ENCODE results near the gene CDIP1. TPM values are rescaled to one million over a fixed set of nuclear protein-coding genes. Genes with fewer than 3 reads are reported as not detected.

Gene CDIP1
- total and polyA plus RNA-seq, 2 of the 8 experiments (the other 6 are each of a cell fraction or from before 2014, with no cell fraction given), result 56.6 to 76.3 TPM

- Histone ChIP-seq H4K91ac (replicated peaks; ENCODE audit: insufficient read length, low read length) (no peak overlapping the region), H2BK20ac (ENCODE audit: low read length) (no peak overlapping the region), H3K36me3 (ENCODE audit: control insufficient read depth in 2 of 4, insufficient read depth in 4 of 4, low read length in 3 of 4) (no peaks in the 10 kb centered on the region; a peak in 1 of 8 replicates), H2BK120ac (replicated peaks; ENCODE audit: low read depth, low read length) (no peak overlapping the region), H3K27me3 (replicated peaks in 1 of 4; ENCODE audit: control insufficient read depth in 3 of 4, extremely low read depth in 1 of 4, insufficient read depth in 3 of 4, low read length in 3 of 4) (no peaks in the 10 kb centered on the region), H2BK15ac (ENCODE audit: low read length) (no peak overlapping the region), H3K18ac (ENCODE audit: extremely low read depth, low read length) (no peak overlapping the region), H2BK5ac (ENCODE audit: low read depth, low read length) (no peak overlapping the region), H3K4me1 (replicated peaks in 1 of 4; ENCODE audit: control insufficient read depth in 3 of 4, insufficient read depth in 4 of 4, low read length in 3 of 4) (no peaks in the 10 kb centered on the region), H4K20me1 (replicated peaks in 1 of 2; ENCODE audit: control insufficient read depth in 1 of 2, insufficient read depth in 2 of 2, low read length in 2 of 2) (no peaks in the 10 kb centered on the region), H3K23me2 (ENCODE audit: low read depth, low read length) (no peaks in the 10 kb centered on the region), H2AK5ac (ENCODE audit: low read depth, low read length) (0 out of 2 replicates have a peak overlapping the region, but pooled peaks have one; percentile 26), H3K23ac (ENCODE audit: insufficient read length) (no peak overlapping the region), H3K79me1 (ENCODE audit: low read depth, low read length) (peaks cover 3% of the 10 kb centered on the region), H4K5ac (ENCODE audit: insufficient read length, low read depth, low read length) (no peak overlapping the region), H3K56ac (replicated peaks; ENCODE audit: insufficient read length, low read depth, low read length) (no peak overlapping the region), H4K8ac (ENCODE audit: extremely low read depth, insufficient read depth, low read length) (no peak overlapping the region), H3K27ac (ENCODE audit: low read depth, low read length) (no peak overlapping the region), H2BK12ac (ENCODE audit: low read depth, low read length) (no peak overlapping the region), H3K79me2 (ENCODE audit: control insufficient read depth in 1 of 2, insufficient read depth in 2 of 2, low read length in 2 of 2) (peaks cover 0 to 6% of the 10 kb centered on the region in 2 experiments; a peak in 1 of 4 replicates), H3K4me2 (ENCODE audit: insufficient read depth in 1 of 2, low read depth in 2 of 2, low read length in 2 of 2) (no peak overlapping the region), H3K9ac (replicated peaks in 1 of 4; ENCODE audit: extremely low read depth in 1 of 4, low read depth in 3 of 4, low read length in 3 of 4) (no peak overlapping the region), H3K4ac (replicated peaks; ENCODE audit: insufficient read length, low read depth, low read length) (no peak overlapping the region), H3K9me3 (ENCODE audit: insufficient read depth in 2 of 2, low read depth in 1 of 2, low read length in 1 of 2) (no peaks in the 10 kb centered on the region), H2AFZ (ENCODE audit: low read length) (no peak overlapping the region), H3K14ac (ENCODE audit: insufficient read length) (no peak overlapping the region), H3K4me3 (ENCODE audit: extremely low read depth in 1 of 4, insufficient read depth in 2 of 4, low read depth in 3 of 4, low read length in 4 of 4) (no peak overlapping the region)
- POLR2A ChIA-PET (ENCODE audit: partially characterized antibody), result interaction anchor here (1.0 kb wide), 1 partner anchor 11 kb away, joined by 3 read pairs; no protein-coding TSS in a partner anchor
- DNase-seq (ENCODE audit: low read depth in 1 of 2, low spot score in 2 of 2) (no peak), FAIRE-seq (no peak)
- CTCF ChIA-PET (ENCODE audit: partially characterized antibody), result interaction anchor here (0.6 to 4.2 kb wide), 4 partner anchors 12 to 90 kb away, joined by 3 to 19 read pairs (median 6); no protein-coding TSS in a partner anchor
- WGBS, 2 experiments (ENCODE audit: extremely low coverage in 1 of 2, insufficient coverage in 1 of 2, insufficient read length in 1 of 2, insufficient replicate concordance in 2 of 2, low coverage in 1 of 2, low lambda C conversion rate in 2 of 2, missing lambda C conversion rate in 1 of 2), result 87% methylated on average over 6 of the region's 6 CpGs; no CpG with 5 or more reads in 1 of the 2 experiments
- TF ChIP-seq JUN (IDR thresholded peaks at IDR 0.05; ENCODE audit: low read depth, low read length) (no peak), YY1 (IDR thresholded peaks at IDR 0.05; ENCODE audit: low read depth, low read length) (no peak), JUND (IDR thresholded peaks at IDR 0.05; ENCODE audit: low read length) (no peak), TAF1 (IDR thresholded peaks at IDR 0.05; ENCODE audit: low read depth, low read length) (no peak), FOSL1 (IDR thresholded peaks at IDR 0.05; ENCODE audit: insufficient read depth, low read depth, low read length) (no peak), TCF12 (IDR thresholded peaks at IDR 0.05; ENCODE audit: low read depth, low read length) (no peak), SIX5 (IDR thresholded peaks at IDR 0.05; ENCODE audit: low read depth, low read length) (no peak), SUZ12 (IDR thresholded peaks at IDR 0.05; ENCODE audit: low read length) (no peak), PHF8 (conservative IDR thresholded peaks at IDR 0.05; ENCODE audit: low read depth, low read length) (no peak), GABPA (IDR thresholded peaks at IDR 0.05; ENCODE audit: borderline replicate concordance, insufficient read depth, low read length) (no peak), RXRA (IDR thresholded peaks at IDR 0.05; ENCODE audit: insufficient read depth, low read depth, low read length) (no peak)
Measured at GRCh38 chr16:4494746-4495490, 43.7 kb downstream of the CDIP1 start.

Measured in H1 (cell line).